Endothelial cell of hepatic sinusoid (primary cell): ENCODE data around the gene TRIM63.

ENCODE experiments used
- in situ Hi-C: cut with HindIII; loops from 2 replicates; pipeline ENCODE4 v1.10.0; 2017; ENCODE audit warnings: low sequenced_read_pairs

Gene TRIM63

DNA sequence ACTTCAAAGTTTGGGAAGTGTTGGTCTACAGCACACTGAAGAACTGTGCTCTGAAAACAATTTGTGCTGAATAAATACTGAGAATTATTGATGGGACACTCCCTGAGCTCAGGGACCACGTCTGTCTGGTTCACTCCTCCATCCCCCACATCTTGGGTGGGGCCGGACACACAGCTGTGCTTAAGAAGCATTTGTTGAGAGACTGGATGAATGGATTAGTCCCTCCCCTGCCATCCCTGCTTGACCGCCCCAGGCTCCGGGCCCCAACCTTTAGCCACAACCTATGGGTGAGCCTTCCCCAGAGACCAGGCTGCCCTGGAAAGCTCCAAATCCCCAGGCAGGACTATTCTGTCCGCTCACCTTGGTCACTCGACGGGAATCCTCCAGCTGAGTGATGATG, 7.5 kb downstream of the TRIM63 start:
- in situ Hi-C loops = loop anchor here (5.0 kb wide), 3 partner anchors 38 to 87 kb away; partner anchors contain the start of gene EXTL1

DNA sequence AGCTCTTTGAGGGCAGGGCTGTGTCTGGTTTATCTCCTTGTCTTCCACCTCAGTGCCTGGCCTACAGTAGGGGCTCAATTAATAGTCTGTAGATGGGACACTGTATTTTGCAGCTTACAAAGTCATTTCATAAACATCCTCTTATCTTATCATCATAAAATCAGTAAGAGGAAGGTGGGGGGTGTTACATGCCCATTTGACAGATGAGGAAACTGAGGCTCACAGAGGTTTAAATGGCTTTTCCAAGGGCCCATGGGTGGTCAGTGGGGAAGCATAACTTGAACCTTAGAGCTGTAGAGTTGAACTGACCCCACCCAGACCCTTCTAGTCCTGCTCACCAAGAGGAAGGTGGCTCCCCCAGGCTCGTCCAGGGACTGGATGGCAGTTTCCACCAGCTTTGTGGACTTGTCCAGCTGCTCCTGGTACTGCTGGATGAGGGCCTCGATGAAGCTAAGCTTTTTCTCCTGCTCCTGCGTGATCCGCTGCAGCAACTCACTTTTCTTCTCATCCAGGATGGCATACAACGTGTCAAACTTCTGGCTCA, 9.3 kb downstream of the TRIM63 start:
- in situ Hi-C loops = loop anchor here (5.0 kb wide), 3 partner anchors 36 to 89 kb away; partner anchors contain the start of gene EXTL1

DNA sequence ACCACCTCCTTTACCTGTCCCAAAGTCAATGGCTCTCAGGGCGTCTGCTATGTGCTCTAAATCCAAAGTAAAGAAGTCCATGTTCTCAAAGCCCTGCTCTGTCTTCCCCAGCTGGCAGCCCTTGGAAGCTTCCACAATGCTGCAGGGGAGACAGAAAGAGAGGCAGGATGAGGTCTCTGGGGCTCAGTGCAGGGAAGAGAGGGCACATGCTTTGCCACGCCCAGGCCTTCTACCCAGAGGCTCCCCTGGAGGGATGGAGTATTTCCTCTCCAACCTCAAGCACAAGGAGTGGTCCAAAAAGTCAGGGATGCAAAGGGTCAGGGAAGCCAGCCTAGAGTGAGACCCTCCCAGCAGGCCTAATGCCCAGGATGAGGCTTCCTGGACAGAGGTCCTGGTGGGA, 10.2 kb downstream of the TRIM63 start:
- in situ Hi-C loops = loop anchor here (5.0 kb wide), 3 partner anchors 35 to 90 kb away; partner anchors contain the start of gene EXTL1

DNA sequence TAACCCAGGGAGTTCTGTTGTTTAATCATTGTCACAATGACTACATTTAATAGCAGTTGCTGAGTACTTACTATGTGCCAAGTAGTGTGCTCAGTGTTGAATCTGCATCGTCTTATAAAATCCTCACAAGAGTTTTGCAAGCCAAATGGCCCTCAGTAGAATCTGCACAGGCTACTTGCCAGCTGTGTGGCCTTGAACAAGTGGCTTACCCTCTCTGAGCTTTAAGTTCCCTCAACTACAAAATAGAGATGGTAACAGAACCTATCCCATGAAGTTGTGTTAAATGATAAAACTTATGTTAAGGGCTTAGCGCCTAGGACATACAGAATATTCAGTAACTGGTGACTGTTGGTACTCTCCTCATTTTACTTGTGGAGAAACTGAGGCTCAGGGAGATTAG, 12.4 kb downstream of the TRIM63 start:
- in situ Hi-C loops = loop anchor here (5.0 kb wide), 3 partner anchors 33 to 92 kb away; partner anchors contain the start of gene EXTL1

DNA sequence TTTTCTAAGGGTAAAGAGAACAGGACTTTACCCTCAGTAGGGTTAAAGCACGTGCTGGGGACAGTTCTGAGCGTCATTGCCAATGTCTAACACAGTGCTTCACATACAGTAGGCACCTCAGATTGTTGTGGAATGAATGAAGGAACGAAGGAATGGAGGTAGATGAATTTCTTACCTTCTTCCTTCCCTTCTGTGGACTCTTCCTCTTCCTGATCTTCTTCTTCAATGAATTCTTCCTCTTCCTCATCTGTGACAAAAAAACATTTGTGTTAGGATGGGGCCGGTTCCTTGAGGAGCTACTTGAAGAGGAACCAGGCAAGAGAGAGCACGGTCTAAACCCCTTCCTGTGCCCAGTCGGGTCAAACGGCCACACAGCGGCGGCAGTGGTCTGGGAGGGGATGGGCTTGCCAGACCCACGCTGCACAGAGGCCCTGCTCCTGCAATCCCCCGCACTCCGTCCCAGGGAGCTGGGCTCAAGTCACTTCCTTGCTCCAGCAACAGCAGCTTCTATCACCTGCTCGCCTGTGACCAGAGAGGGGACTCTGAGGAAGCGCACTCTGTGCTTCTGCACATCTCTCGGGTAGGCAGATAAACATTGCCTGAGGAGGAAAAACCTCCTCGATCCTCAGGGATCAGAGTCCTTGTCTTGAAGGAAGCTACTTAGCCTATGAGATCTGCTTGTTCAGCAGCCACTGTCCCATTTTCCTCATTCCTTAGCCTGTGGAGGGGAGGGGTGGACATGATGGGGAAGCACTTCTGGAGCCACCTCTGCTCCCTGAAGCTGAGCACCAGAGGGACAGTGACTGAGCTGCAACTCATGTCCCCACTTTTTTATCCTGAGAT, 13.5 kb downstream of the TRIM63 start:
- in situ Hi-C loops = no loop called here

DNA sequence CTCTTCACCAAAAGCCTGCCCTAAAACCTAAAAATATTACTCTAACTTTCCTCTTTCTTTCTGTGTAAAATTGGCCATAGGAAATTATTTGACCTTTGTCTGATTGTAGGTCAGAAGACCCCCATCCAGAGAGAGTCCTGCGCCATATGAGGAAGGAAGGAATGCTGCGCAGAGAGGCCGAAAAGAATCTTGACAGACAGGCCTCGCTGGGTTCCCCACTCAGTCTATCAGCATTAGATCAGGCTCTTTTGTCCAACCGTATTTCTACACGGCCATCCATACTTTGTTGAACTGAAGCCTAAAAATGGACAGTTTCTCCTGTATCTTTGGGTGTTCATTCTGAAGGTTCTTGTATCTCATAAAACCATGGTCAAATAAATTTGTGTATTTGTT, 17.2 kb downstream of the TRIM63 start:
- in situ Hi-C loops = no loop called here

DNA sequence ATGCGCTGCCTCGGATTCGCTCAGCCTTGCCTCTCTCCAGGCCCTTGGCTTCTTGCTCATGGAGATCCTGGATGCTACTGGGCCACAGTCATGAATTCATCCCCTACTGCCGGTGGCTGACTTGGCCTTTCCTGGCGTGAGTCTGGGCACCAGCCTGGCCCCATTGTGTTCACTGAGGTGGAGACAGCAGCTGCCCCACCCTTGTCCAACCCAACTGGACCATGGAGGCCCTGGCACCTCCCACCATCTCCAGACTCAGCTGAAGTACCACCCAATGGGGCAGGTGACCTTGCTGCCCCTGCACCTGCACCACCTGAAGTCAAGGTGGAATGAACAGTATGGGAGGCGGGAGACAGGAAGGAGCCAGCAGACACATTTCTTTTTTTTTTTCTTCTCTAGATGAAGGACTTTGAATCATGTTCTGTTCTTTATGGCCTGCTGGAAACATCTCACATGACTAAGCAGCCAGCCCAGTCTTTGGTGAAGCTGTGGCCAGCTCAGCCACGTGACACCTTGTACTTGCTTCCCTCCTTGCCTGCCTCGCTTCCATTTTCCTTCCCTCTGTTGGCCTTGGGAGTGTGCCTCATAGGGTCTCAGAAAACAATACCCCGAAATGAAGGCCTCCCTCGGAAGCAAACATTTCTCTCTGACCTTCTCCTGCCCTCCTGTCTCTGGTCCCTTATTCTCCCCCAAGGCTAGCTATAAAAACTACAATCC, 17.7 kb downstream of the TRIM63 start:
- in situ Hi-C loops = no loop called here

DNA sequence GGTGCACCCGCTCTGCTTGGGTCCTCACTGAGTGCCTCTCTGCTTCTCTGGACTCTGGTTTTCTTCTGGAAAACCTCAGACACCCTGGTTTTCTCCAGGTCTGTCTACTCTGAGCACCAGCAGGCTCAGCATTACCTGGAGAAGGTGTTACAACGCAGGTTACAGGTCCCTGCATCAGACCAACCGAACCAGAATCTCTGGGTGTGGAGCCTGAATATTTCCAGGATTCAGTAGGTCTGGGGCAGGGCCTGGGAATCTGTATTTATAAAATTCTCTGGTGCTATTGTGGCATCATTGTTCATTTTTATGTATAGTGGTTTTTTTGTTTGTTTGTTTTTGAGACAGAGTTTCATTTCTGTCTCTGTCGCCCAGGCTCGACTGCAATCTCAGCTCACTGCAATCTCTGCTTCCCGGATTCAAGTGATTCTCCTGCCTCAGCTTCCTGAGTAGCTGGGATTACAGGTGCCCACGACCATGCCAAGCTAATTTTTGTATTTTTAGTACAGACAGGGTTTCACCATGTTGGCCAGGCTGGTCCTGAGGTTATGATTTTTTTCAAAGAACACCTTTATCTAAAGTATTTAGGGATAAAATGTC, 20.1 kb downstream of the TRIM63 start:
- in situ Hi-C loops = no loop called here

DNA sequence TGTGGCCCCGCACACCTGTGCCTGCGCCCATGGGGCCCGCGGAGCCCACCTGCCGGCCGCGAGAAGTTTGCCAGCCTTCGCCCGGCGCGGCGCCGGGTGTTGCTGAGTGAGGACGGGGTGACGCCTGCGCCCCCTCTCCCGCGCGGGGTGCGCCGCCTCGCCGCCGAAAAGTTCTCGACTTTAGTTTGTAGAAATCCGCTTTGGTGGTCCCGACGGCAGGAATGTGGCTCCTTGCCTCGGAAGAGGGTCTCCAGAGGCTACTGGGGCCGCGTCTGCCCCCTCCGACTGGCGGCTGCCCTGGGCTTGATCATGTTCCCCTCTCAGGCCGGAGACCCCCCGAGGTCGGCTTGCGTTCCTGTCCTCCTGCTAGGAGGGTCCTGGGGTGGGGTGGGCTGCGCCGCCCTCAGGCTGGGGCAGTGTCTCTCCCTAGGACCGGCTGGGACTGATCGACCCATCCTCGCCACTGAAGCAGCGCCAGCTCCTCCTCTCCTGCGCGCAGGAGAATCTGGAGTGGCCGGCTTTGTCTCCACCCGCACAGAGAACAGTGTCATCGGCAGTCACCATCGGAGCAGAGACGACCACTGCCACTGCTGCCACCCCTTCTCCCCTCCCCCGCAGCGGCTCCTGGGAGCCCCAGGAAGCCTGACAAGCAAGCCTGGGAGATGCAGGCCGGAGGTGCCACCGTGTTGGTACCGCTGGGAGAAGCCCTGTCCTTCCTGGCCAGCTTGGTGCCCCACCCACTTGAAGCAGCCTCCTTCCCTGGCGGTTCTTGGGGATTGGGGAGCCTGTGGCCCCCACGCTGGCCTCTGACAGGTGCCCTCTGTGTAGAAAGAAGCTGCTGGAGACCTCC, 21.0 kb downstream of the TRIM63 start:
- in situ Hi-C loops = no loop called here

DNA sequence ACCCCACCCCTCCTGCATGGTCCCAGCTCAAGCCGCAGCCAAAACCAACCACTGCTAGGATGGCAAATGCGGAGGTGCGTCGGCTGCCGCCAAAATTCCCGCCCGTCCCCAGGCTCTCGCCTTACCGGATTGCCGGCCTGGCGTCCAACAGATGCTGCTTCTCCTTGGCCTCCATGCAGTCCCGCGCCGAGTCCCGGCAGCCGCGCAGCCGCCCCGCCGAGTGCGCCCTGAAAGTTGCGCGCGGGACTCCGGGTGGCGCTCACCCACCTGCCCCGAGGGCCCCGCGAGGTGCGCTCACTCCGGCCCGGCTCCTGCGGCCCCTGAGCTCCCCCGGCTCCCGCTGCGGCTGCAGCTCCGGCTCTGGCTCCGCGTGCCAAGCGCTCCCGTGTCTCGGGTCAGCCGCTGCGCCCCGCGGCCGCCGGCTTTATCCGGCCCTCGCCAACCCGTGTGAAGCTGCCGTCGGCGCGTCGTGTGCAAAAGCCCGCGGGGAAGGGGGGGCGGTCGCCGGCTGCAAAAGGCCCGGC, 21.6 kb downstream of the TRIM63 start, which contains the start of gene SLC30A2:
TSS of gene SLC30A2 (minus strand) at position 397 of the 524 bp plus-strand sequence. CDS start at position 175, 222 bp downstream.
- in situ Hi-C loops = no loop called here

DNA sequence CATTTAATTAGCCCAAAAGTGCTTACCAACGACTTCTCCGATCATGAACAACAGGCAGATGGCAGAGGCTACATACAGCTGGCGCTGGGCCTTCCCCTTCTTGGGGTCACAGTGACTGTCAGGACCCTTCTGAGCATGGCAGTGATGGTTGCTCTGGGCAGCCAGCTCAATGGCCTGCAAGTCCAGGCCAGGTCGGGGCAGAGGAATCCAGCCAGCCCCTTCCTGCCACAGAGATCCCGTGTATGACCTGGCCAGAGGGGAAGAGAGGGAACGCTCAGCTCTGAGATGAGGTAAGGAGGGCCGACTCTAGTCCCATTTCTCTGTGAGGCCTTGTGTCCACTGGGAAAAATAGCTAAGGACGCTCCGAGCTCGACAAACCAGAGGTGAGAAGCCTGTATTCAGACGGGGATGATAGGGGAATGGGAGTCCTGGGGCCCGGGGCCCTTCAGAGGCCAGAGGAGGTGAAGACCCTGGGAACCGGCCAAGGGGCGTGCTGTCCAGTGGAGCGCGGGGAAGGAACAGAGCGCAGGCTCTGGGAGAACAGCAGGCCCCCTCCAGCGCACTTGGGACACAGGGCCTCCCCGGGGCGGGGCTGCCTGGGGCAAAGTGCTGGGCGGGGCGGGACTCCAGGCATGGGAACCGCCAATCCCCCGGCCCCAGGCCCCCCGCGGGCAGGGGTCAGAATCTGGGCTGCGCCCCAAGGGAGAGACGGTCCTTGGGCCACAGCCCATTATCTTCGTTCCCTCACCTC, 22.3 kb downstream of the TRIM63 start:
- in situ Hi-C loops = no loop called here

DNA sequence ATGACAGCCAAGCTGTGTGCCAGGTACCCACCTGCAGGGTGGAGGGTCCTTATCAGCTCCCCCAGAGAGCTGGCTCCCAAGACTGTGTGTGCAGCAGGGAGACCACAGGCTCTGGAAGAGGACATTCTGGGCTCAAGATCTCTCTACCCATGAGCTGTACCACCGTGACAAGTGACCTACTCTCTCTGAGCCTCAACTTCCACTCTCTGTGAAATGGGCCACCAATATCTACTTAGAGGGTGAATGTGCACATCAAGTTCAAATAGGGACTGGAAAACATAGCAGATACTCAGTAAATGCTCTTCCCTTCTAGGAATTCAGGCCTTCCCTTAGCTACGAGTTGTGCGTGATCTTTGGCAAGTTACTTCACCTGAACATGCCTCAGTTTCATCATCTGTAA, 23.0 kb downstream of the TRIM63 start:
- in situ Hi-C loops = no loop called here

DNA sequence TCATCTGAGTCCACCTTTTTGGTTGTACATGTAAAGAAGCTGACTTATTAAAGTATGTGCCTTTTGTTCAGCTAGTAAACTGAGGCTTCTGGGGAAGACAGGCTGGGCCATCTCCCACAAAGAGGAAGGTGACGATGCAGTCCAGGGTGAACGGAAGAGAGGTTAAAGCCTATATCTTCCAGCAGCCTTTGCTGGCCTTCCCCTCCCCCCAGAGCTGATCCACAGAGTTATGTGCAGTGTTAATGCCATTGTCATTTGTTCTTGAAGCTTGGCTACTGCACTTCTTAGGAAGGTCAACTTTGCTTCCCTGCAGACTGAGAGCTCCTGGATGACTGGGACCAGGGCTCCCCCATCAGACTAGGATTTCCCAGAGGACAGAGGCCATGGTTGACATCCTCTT, 23.7 kb downstream of the TRIM63 start:
- in situ Hi-C loops = no loop called here

DNA sequence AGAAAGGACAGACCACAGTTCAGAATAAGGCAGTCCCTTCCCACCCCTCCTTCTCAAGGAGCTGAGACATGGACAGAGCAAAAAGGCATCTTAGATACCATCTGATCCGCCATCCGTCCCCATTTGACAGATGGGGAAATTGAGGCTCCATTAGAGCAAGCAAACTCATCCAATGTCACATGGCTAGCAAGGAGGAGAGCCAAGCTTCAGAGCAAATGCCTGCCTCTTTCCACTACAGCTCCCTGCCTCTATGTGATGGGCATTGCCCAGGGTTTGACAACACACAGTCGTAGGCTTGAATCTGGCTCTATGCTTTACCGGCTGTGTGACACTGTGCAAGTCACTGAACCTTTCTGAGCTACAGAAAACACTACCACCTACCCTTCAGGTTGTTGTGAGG, 25.5 kb downstream of the TRIM63 start:
- in situ Hi-C loops = no loop called here

DNA sequence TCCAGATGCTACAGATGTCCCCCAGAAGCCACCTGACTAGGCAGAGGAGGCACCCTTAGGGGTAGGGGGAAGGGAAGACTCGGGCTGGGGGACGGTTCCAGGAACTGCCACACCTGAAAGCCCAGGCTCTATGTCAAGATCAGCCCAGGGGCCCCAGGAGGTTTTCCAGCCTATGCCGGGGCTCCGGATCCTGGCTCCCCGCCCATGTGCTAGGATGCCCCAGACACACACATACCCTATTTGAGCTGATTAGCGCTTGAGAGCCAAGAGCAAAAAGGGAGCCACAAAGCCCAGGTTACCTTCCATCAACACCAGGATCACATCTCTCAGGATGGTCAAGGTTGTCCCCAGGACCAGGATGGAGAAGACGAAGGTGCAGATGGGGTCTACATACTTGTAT, 26.0 kb downstream of the TRIM63 start:
- in situ Hi-C loops = no loop called here

DNA sequence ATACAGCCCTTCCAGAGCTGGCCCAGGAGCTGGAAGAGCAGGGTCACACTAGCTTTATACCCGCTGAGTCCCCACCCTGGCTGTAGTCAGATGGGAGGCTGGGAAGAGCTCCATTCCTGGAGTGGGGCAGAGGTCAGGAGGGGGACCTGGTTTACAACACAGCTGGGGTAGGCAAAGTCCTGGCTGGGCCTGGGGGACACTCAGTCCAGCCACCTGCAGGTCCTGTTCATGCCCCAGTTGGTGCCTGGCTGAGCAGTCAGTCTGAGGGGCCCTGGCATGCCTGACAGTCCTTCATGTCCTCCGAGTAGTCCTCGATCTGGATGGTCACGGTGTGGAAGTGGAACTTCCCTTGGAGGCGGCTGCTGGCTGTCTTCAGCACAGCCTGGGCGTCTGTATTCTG, 28.5 kb downstream of the TRIM63 start:
- in situ Hi-C loops = no loop called here

DNA sequence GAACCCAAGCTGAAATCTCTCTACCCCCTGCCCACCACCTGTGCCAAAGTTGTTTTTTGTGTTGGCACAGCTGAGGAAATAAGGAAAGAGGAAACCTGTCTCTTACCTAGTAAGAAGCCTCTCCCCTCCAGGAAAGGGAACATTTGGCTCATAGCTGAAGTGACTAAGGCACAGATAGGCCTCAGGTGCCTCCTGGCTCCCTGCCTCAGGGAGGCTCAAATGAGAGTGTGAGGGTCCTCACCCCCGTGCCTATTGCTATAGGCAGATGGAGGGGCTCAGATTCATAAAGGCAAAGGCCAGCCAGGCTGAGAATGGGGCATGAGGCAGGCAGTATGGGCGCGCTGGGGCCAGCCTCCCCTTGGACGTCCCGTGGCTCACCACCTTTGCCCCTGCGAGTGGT, 29.0 kb downstream of the TRIM63 start:
- in situ Hi-C loops = no loop called here

DNA sequence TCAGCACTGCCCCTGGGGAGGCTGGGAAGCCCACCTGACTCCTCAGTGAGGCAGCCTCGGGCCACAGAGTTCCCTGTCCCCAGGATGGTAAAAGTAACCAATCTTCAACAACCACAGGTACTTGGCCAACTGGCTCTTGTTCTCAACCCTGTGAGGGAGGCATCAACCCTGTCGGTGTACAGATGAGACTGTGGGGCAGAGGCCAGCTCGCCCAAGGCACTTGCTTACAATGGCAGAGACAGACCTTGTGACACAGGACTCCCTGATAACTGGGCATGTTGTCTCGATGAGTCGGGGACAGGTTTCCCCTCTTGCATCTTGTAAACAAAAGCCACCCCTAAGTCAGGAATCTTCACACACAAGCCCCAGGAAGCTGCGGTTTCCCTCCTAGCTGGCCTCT, 29.5 kb downstream of the TRIM63 start:
- in situ Hi-C loops = no loop called here

DNA sequence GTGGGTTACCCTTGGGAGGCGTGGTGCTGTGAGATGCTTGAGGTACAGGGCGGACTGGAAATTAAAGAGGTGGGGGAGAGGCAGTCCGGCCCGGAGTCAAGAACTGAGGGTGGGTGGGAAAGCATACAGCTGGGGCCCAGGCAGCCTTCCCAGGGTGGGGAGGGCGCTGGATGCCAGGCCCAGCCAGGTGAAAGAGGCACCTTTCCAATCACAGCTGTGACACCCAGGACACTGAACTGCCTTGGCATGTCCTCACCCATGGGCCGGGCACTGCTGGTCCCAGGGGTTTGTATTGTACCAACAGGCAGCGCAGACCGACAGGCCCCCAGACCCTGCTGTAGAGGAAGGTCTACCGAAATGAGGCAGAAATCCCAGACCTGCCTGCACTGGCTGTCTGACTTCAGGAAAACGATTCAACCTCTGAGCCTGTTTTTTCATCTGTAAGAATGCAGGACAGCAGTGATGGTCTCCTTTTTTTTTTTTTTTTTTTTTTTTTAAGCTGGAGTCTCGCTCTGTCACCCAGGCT, 30.6 kb downstream of the TRIM63 start:
- in situ Hi-C loops = no loop called here
